ENCODE measurements around the gene INTS7.

Gene INTS7, protein sequence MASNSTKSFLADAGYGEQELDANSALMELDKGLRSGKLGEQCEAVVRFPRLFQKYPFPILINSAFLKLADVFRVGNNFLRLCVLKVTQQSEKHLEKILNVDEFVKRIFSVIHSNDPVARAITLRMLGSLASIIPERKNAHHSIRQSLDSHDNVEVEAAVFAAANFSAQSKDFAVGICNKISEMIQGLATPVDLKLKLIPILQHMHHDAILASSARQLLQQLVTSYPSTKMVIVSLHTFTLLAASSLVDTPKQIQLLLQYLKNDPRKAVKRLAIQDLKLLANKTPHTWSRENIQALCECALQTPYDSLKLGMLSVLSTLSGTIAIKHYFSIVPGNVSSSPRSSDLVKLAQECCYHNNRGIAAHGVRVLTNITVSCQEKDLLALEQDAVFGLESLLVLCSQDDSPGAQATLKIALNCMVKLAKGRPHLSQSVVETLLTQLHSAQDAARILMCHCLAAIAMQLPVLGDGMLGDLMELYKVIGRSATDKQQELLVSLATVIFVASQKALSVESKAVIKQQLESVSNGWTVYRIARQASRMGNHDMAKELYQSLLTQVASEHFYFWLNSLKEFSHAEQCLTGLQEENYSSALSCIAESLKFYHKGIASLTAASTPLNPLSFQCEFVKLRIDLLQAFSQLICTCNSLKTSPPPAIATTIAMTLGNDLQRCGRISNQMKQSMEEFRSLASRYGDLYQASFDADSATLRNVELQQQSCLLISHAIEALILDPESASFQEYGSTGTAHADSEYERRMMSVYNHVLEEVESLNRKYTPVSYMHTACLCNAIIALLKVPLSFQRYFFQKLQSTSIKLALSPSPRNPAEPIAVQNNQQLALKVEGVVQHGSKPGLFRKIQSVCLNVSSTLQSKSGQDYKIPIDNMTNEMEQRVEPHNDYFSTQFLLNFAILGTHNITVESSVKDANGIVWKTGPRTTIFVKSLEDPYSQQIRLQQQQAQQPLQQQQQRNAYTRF

DNA sequence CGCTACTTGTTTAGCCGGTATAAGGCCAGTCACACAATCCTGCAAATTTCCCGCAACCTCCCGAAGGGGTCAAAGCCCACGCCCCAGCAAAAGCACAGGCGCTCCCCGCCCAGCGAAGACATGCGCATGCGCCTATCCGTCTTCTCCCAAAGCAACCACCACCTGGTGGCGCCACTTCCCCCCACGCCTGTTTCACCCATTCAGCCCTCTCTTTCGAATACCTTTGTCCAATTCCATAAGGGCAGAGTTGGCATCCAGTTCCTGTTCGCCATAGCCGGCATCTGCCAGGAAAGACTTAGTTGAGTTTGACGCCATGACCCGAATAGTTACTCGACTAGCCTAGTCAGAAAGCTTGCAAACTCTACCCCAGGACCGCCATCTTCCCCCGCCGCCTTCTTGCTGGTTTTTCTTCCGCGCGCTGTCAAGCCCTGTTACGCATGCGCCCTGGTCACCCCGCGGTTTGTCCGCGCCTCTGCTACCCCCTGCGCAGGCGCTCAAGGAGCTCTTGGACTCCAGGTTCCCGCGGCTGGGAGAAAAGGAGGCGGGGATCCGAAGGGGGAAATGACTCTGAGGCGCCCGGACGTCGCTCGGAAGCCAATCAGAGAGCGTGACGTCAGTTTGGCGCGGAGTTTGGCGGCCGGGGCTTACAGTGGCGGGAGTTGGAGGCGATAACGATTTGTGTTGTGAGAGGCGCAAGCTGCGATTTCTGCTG is at the start of gene INTS7, which contains the start of gene DTL:
TSS of gene INTS7 (minus strand) at position 435 of the 712 bp plus-strand sequence. CDS start at position 315, 120 bp downstream.
TSS of gene DTL (plus strand) at position 626 of the 712 bp plus-strand sequence. CDS start 143 bp downstream, outside the sequence.
- DNase-seq: peak; percentile 99 to 100

DNA sequence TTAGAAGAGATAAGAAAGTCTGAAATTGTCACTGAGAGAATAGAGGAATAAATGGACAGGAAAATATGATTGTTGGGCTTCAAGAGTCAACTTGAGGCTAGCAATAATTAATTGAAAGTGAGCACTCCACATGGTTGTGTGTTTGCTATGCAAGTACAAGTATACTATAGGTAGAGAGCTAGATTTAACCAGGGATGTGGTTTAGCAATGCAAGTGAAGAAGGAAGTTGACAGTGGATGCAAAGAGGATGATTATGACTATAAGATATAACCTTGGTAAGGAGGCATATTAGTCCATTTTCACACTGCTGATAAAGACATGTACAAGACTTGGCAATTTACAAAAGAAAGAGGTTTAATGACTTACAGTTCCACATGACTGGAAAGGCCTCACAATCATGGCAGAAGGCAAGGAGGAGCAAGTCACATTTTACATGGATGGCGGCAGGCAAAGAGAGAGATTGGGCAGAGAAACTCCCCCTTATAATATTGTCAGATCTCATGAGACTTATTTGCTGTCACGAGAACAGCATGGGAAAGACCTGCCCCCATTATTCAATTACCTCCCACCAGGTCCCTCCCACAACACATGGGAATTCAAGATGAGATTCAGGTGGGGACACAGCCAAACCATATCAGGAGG is 47.5 kb upstream of the INTS7 start:
- DNase-seq: no peak

DNA sequence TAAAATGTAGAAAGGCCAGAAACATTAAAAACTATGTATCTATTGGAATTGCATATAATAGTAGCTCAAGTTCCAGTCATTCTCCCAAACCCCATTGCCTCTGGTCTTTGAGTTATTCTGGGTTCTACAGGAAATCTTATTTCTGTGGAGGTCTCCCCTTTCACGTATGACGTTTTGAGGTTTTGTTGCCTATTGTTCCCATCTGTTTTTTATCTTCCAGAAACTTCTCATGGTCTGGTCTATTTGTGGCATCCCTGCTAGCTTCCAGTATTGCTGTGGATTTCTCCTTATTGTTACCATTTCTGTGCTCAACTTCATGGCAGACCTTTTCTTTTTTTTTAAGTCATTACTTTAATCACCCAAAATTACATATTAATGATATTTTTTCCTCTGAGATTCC is 43.5 kb upstream of the INTS7 start:
- no peak for DNase-seq

DNA sequence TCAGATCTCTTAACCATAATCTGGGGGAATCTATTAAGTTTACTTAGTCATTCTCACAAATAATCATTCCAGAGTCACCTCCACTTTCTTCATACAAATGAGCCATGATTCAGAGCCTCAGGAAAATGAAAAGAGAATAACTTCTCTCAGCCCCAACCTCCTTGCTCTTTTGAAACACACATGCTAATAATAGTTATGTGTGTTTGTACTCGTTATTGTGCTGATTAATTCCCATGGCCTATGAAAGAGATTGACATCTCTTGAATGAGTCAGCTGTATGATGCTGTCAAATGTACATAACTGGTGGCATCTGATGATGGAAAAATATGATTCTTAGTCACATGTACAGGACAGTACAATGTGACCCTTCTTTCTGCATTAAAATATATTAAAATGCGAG is 41.7 kb upstream of the INTS7 start:
- DNase-seq: no peak

DNA sequence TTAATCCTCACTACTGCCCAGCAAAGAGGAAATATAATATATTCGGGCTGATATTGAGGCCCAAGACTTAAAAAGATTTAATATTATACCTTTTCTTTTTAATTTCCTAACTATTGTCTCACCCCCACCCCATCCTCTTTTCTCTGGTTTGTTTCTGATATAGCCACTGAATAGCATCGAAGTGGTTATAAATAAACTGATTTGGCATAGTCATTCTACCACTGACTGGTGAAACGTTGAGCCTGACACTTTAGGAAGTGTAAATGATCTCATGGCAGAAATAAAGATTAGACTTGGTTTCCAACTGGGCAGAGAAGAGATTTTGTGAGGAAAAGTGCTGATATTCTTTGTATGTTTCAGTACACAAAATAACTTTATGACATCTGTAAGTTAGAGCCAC is 39.5 kb upstream of the INTS7 start:
- no peak for DNase-seq

DNA sequence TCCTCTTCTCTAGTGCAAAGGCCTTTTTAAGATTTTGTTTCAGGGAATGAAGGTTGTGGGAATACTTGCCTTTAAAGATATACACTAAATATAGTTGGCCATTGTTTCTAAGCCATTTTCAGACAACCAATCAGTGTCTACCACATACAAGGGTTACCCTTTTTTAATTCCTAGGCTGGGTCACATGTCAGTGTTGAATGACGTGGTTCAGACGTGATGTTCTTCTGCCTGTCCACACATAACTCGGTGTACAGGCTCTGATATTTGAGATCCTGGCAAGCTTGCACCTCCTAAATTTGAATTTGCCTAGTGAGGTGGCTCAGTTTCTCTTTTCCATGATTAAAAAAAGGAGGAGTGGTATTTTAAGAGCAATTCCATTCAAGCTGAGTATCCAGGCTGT is 39.0 kb upstream of the INTS7 start:
- no peak for DNase-seq

DNA sequence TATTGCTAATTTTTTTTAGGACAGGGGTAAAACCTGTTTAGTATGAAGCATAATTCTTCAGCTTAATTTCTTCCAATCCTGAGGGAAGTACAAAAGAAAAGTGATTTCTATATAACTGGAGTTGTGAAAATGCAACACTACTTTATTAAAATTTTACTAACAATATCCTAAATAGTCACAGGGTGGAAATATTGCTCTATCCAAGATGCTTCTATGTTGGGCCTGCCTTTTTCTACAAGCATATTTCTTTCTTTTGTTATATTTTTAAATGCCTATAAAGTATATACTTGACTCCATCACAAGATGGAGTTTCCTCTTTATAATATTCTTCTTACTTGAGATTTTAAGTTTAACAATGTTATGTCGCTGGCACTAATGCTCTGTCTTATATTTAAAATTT is 38.1 kb upstream of the INTS7 start:
- DNase-seq: no peak

DNA sequence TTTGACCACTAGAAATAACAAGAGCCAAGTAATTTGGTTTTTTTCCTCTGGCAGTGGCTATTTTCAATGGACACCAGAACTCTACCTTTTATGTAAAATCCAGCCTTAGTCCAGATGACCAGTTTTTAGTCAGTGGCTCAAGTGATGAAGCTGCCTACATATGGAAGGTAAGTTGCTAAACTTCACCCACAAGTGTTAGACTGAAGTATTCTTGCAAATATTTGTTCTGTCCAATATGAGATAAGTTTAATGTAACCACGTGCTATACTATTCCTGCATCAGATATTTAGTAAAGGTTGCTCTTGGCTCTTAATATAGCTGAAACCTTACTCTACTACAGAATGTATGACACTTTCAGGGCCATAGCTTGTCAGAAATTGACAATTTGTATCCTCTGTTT is 36.7 kb upstream of the INTS7 start:
- no peak for DNase-seq

DNA sequence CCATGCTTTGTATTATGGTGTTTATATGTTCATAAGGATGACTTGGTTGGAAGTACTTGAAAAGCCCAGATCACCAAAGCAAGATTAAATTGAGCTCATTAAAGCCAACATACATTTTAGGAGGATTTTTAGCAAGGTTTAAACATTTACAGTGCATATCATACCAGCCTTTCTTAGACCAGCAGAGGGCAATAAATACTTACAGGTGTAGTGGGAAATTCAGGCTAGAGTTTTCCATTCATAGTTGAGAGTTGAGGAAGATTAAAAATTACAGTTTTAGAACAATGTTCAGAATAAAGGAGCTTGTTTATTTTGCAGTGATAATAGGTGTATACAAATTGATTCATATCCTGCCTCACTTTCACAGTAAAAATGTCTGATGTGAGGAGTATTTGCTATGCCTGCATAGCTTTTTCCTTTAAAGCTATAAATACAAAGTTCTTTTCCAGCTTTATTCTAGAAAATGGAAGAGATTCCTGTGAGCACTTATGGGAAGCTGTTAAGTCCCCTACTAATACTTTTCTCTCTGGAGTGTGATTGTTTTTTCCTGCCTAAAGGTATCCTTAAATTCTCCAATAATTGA is 35.5 kb upstream of the INTS7 start:
- DNase-seq: peak in 1 of 2 donors; percentile 55

DNA sequence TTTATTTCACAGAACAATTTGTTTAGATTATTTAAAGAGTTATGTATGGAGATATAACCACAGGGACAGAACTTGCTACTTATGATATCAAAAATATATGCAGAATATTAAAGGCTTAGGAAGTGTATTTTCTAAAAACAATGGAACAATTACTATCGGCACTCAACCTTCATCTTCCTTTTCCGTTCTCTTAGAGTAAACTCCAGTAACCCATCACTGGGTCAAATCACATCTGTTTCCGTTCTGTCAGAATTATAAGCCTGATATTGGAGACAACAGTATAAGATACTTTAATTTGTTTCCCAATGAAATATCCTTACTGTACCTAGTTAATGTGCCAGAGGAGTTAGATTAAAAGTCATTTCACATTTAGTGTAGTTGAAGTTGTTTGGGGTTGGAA is 32.4 kb upstream of the INTS7 start:
- no peak for DNase-seq

DNA sequence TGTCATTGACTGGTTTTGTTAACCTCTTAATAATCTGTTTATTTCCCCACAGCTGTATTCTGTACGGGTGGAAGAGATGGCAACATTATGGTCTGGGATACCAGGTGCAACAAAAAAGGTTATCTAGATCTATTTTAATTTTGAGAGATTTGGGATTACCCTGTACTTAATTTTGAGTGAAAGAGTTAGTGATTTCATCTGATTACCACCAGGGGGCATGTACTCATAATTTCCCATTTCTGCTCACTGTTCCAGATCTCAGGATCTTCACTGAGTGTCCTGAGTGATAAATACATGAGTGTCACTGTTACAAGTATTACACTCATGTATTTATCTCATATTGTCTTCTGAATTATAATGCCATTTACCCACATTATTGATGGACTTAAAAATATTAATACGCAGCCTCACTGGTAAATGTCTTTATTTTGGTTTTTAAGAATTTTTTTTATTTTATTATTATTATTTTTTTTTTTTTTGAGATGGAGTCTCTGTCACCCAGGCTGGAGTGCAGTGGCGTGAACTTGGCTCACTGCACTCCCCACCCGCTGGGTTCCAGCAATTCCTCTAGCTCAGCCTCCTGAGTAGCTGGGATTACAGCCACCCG is 27.6 kb upstream of the INTS7 start:
- peak in 1 of 2 donors; percentile 24 for DNase-seq

DNA sequence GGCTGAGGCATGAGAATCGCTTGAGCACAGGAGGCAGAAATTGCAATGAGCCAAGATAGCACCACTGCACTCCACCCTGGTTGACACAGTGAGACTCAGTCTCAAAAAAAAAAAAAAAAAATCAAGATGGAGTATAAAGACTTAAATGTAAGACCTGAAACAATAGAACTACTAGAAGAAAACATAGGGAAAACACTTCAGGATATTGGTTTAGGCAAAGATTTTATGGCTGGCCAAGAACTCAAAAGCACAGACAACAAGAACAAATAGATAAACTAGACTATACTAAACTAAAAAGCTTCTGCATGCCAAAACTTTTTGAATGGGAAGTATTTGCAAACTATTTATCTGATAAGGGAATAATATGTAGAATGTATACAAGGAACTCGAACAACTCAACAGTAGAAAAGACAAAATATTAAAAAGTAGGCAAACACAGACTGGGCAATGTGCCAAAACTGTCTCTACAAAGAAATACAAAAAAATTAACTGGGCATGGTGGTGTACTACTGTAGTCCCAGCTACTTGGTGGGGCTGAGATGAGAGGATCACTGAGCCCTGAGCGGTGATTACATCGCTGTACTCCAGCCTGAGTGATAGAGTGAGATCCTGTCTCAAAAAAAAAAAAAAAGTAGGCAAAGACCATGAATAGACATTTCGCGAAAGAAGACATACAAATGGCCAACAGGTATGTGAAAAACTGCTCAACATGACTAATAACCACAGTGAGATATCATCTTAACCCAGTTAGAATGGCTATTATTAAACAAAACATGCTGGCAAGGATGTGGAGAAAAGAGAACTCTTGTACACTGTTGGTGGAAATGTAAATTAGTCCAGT is 25.5 kb upstream of the INTS7 start:
- DNase-seq: no peak

DNA sequence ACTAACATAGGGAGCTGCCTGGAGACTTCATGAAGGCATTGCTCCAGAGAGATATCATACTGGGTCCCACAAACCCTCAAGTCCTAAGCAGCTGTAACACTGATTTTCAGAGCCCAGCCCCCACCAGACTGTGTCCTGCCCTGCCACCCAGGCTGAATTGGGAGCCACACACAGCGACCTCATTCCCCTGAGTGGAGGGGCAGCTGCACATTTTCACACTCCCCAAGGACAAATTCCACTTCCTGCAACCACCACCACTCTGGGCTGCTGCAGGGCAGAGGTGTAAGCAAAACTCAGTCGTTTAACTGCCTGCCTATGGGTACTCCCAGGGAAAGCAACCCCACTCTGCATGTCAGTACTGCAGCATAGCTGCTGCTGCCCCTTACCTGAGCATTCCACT is 20.0 kb upstream of the INTS7 start:
- DNase-seq: no peak

DNA sequence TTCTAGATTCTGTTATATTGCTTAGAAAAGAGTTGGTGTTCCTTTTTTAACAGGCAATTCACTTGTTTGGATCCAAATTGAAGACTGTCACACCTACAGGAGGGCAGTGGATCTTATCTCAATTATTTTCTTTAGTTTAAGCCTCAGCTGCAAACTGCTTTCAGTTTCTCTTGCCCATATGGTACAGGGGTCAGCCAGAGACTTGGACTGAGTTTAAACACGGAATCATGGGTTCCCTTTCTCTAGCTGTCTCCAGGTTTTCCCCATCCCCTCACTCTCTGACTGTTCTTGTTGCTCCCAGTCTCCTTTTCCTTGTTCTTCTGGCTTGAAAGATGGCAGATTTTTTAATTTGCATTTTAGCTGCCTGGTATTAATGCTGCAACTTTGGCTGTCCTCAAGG is 18.6 kb upstream of the INTS7 start:
- DNase-seq: no peak

DNA sequence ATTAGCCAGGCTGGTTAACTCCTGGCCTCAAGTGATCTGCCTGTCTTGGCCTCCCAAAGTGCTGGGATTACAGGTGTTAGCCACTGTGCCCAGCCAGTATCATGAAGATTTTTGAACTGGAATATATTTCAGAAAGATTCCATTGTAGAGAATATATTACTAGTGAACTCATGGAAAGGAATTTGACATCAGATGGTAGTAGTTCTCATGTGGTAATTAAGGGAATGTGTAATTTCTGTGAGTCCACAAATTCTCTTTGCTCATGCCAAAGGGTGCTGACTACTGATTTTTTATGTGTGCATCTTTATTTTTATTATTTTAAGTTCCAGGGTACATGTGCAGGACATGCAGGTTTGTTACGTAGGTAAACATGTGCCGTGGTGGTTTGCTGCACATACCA is 10.6 kb upstream of the INTS7 start:
- no peak for DNase-seq

DNA sequence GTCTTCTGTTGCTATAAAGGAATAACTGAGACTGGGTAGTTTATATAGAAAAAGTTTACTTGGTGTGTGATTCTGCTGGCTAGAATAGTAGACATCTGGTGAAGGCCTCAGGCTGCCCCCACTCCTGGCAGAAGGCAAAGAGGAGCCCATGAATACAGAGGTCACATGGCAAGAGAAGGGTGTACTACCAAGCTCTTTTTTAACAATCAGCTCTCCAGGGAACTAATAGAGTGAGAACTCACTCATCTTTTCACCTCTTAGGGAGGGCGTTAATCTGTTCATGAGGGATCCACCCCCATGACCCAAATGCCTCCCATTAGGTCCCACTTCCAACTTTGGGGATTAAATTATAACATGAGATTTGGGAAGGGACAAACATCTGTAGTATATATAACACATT is 9.5 kb upstream of the INTS7 start:
- DNase-seq: no peak

DNA sequence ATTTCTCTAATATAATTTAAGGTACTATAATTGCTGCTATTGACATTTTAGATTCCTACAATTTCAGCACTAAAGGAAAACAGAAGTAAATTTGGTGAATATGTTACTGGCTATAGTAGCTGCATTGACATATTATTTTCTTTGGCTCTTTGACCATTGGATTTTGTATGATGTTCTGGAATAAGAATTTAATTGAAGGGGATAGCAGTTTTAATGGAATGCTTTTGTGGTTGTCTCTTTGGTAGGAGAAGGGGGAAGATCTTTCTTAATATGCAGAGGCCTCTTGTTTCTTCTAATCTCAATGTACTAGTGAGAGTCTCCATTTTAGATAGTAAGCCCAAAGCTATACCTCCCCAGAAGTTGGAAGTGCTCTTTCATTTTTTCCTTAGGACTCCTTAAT is 7.1 kb upstream of the INTS7 start:
- no peak for DNase-seq

DNA sequence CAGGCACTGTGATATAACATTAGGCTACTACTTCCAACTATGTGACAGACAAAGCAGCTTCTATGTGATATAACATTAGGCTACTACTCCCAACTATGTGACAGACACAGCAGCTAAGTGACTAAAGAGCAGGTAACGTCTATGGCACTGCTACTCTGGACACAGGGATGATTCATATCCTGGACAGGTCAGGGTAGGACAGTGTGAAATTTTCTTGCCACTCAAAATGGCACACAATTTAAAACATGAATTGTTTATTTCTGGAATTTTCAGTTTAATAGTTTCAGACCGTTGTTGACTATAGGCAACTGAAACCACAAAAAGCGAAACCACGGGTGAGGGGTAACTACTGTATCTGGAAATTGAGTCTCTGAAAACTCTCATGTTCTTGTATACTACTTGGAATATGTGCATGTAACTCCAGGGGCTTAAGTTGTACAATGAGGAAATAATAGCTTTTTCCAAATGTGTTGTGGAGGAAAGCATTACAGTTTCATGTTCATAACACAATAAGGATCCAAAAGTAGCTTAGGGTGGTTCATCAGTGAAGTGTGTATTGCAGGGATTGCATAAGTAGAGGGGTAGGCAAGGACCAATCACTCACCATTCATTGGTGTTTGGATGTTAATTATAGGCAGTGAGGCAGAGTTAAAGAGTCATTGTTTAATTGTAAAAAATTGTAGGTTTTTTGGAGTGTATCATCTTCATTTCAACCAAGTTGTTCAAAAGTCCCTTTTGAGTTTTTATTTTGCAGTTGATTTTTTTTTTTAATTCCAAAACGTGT is 5.5 kb upstream of the INTS7 start:
- DNase-seq: no peak

DNA sequence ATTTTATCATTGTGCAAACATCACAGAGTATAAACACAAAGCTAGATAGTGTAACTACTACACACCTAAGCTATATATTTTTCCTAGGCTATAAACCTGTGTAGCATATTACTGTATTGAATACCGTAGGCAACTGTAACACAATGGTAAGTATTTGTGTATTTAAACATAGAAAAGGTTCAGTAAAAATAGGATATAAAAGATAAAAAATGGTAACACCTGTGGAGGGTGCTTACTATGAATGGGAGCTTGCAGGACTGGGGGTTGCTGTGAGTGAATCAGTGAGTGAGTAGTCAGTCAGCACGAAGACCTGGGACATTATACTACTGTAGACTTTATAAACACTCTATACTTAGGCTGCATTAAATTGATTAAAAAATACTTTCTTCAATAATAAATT is 4.3 kb upstream of the INTS7 start:
- no peak for DNase-seq

DNA sequence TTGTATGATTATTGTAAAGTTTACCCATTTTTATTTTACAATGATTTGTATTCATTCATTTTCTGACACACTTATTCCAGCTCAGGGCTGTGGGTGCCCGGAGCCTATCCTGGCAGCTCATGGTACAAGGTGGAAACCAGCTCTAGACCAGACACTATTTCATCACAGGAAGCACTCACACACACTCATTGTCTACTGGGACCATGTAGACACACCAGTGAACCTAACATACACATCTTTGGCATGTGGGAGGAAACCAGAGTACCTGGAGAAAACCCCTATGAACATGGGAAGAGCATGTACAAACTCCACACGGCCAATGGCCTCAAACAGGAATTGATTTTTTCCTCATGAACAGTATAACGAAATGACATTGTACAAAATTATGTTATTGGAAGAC is 2.5 kb upstream of the INTS7 start:
- DNase-seq: no peak
